H1 (cell line): ENCODE measurements around the gene BBC3. TPM values are rescaled to one million over a fixed set of nuclear protein-coding genes. Genes with fewer than 3 reads are reported as not detected.
A peak's percentile ranks its signal among the peaks of the same experiment; 100 is the strongest.

ENCODE experiments used
- CBX8 ChIP-seq: fragments of 300-800, 300-1000 bp; sonication (generic); IDR thresholded peaks from 2 replicates; pipeline ENCODE4 v1.7.1; 2016; ENCODE audit warnings: low read depth, low read length, borderline replicate concordance
- CHD7 ChIP-seq: fragments of 300-600 bp; sonication (generic); IDR thresholded peaks from 2 replicates; pipeline ENCODE4 v1.7.1; 2012; ENCODE audit warnings: low read length, moderate library complexity, mild to moderate bottlenecking, inconsistent platforms; ENCODE audit not compliant: insufficient replicate concordance
- HDAC2 ChIP-seq, 2 experiments: fragments of 300-600 bp in 1 of 2; sonication (generic) in 1 of 2; IDR thresholded peaks; 2 replicates each; pipeline ENCODE4 v1.6.1; 2011 to 2012; ENCODE audit warnings: low read depth in 2 of 2, low read length in 2 of 2, mild to moderate bottlenecking in 2 of 2, moderate library complexity in 2 of 2, borderline replicate concordance in 1 of 2, inconsistent platforms in 1 of 2
- HDAC6 ChIP-seq: IDR thresholded peaks from one replicate; pipeline ENCODE4 v1.7.1; 2012; ENCODE audit warnings: low read depth, mild to moderate bottlenecking, inconsistent platforms, low read length, moderate library complexity
- PHF8 ChIP-seq: fragments of 200-600 bp; sonication (generic); conservative IDR thresholded peaks from 2 replicates; pipeline ENCODE4 v1.7.1; 2012; ENCODE audit warnings: low read depth, mild to moderate bottlenecking, inconsistent platforms, low read length, moderate library complexity
- POU5F1 ChIP-seq: IDR thresholded peaks from 2 replicates; pipeline ENCODE4 v1.6.1; 2011; ENCODE audit warnings: low read depth, mild to moderate bottlenecking, low read length, moderate library complexity
- RBBP5 ChIP-seq: IDR thresholded peaks from 2 replicates; pipeline ENCODE4 v1.7.1; 2012; ENCODE audit warnings: low read depth, mild to moderate bottlenecking, inconsistent platforms, low read length, moderate library complexity, borderline replicate concordance
- SIN3A ChIP-seq, 2 experiments: IDR thresholded peaks in 1 of 2; conservative IDR thresholded peaks in 1 of 2; 2 replicates each; pipeline ENCODE4 v1.6.1; 2011 to 2012; ENCODE audit warnings: low read length in 2 of 2, improper control_type of control experiment in 1 of 2, low read depth in 1 of 2, mild to moderate bottlenecking in 1 of 2
- SP2 ChIP-seq: IDR thresholded peaks from 2 replicates; pipeline ENCODE4 v1.6.1; 2012; ENCODE audit warnings: mild to moderate bottlenecking, low read length, inconsistent platforms
- polyA plus RNA-seq, 7 experiments: library from polyadenylated mRNA; depleted of rRNA in 3 of 7; stranded (reverse) in 5 of 7; unstranded in 2 of 7; fragments of >200 nt in 5 of 7; fragments of 200-250 nt in 2 of 7; gene quantifications; 1 replicate in 5 of 7; 2 replicates in 1 of 7; 4 replicates in 1 of 7; pipeline versions ENCODE4 v1.2.1 to v1.2.3, GENCODE V29; 2011 to 2013; ENCODE audit warnings: missing spikeins in 2 of 7, mixed read lengths in 2 of 7
- total RNA-seq: library from RNA; stranded (reverse); fragmentation: NEBNext Ultra II Directional; extraction: Animal tissue kit (Norgen Biotek cat#: 25700); gene quantifications from 2 replicates; pipeline ENCODE4 v1.2.1, GENCODE V29; 2021

BBC3 gene
- total and polyA plus RNA-seq, 2 of the 8 experiments (the other 6 are each of a cell fraction or from before 2014, with no cell fraction given), result 13.2 to 21.6 TPM

GRCh38 chr19:47227352-47228167, 3.4 kb downstream of the BBC3 start (continued):
- TF ChIP-seq CHD7, result no peak
- peak; percentile 73 to 99; a peak in 3 of 4 replicates for TF ChIP-seq HDAC2 (IDR thresholded peaks at IDR 0.05; ENCODE audit: borderline replicate concordance in 1 of 2, low read depth in 2 of 2, low read length in 2 of 2)
- TF ChIP-seq PHF8, result no peak; the same call in 1 of the 2 replicates
- TF ChIP-seq POU5F1, result no peak; the same call in 1 of the 2 replicates
- no peak for TF ChIP-seq SP2
- TF ChIP-seq CBX8, result no peak
- peak; percentile 92 for TF ChIP-seq RBBP5
- TF ChIP-seq SIN3A (conservative IDR thresholded peaks at IDR 0.05 in 1 of 2, IDR thresholded peaks at IDR 0.05 in 1 of 2; ENCODE audit: low read depth in 1 of 2, low read length in 2 of 2), result peak; percentile 83 to 93
- TF ChIP-seq HDAC6, result no peak
